HG02970 (cell line): ENCODE data around the gene RALA.

Experiments
- ATAC-seq: cut with Tn5 transposase; IDR thresholded peaks from one replicate; pipeline ENCODE4 v1.9.1; 2021; ENCODE audit warnings: mild to moderate bottlenecking, moderate library complexity, moderate number of reproducible peaks; ENCODE audit not compliant: unreplicated experiment, low FRiP score

Gene RALA

DNA sequence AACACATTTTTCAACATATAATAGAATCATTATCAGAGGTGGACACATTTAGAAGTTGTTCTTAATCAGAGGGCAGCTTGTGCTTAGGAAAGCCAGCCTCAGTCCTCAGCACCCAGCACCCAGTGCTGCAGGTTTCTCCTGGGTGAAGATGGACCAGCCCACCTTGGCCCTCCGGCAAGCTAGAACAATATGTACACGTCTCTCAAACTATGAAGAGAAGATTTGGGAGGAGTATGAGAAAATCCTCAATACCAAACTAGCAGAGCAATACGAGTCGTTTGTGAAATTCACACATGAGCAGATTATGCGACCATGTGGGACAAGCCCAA lies 13.5 kb upstream of the RALA start:
- ATAC-seq: no peak

DNA sequence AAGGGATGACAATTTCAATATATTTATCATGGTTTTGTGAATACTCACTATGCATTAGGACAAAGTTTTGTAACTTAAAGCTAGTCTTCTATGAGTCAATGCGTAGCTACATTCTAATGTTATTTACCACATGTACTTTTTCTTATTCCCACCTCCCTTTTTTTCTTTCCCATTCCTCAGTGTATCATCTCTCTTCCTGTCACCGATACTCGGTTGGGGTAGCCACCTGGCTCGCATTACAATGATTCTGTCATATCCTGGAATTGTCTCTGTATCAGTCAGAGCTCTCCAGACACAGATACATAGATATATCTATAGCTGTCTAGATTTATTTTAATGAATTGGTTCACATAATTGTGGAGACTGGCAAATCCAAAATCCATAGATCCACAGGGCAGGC lies 9.8 kb upstream of the RALA start:
- no peak for ATAC-seq

DNA sequence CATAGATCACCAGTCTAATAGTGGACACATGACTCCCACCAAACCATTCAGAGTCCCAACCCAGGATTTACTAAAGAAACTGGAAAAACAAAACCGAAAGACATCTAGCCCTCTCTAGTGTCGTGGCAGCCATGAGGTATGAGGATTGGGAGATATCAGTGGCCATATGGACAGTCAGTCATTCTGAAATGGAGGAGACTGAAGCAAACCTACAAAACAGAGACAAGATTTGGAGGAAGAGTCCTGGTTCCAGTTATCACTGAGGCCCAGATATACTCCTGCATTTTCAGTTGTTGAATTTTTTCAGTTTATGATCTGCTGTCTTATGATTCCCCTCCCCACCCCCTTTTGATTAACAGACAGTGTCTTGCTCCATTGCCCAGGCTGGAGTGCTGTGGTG lies 9.1 kb upstream of the RALA start:
- no peak for ATAC-seq

DNA sequence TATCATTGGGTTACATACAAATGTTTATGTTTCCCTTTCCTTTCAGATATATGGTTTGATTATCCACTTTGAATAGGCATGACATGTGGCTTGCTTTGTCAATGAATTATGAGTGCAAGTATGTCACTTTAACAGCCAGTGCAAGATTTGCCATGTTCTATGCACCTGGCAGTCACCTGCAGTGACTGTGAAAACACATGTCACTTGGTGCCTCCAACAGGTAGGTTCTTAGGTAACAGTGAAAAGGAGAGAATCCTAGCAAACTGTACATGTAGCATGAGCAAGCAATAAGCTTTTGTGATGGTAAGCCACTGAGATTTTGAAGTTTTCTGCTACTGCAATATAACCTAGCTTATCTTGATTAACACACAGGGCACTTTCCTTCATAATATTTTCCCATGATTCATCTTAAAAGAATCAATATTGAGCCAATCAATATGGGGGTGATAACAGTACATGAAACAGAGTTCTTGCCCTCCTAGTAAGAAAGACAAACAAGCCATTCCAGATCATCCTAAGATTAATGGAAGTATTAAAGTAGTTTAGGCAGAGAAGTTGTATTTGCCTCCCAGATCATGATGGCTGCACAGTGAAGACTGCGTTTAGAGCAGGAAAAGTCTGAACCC lies 7.9 kb upstream of the RALA start:
- no peak for ATAC-seq

DNA sequence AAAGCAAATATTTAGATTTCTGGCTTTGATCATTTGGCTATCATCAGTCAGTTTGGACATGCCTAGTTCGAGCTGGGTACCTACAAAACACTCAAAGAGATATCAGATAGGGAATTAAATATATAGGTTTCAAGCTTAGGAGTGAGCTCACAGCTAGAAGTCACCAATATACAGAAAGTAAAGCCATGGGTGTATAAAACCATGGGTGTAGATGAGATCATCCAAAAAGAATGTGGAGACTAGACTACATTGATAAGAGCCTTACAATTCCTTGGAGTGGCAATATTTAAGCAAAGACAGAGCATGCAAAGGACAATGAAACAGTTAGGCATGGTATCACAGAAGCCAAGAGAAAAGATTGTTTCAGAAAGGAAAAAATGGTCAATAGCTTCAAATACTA lies 7.2 kb upstream of the RALA start:
- ATAC-seq: no peak

DNA sequence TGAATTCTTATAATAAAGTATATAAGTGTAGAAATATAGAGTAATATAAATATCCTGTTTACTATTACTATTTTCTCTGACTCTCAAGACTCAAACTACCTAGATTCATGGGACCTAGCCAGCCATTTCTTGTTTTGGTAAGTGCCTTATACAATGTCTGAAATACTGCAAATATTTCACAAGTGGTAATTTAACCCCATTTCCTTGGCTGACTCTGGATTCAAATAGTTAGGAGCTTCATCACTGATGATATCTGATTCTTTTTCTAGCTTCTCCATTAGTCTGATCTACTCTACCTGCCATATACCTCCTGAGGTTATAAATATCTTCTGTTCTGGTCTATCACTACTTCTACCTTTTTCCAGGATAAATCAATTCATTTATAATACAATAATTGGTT lies 6.4 kb upstream of the RALA start:
- no peak for ATAC-seq

DNA sequence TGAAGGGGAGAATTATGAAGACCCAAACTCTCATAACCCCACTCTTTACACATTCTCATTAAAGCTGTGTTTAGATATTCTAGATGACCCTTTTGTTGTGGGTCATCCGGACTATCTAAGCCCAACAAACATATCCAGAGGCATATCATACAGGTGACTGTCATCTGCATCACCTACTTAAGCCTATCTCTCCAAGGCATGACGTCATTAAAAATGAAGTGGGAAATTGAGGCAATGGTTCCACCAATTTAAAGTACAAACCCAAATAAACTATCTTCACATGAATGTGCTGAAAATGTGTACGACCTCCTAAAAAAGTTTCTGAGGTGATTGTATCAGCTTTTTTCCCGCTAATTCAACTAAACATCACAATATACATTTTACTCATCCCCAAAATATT lies 4.5 kb upstream of the RALA start:
- no peak for ATAC-seq

DNA sequence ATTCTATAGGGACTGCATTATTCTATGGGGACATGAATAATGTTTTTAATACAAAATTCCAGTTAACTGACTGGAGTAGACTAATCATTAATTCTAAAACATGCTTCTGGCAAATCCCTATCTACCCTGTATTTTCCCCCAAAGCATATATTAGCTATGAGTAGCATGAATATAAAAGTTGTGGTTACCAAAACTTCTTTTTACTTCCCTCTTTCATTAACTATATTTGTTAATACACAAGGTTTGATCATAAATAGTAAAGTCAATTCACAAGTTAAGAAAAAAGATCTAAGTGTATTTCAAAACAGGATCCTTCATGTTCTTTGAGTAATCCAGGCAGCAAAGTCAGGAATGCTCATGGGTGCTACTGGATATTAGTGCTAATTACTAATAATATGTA lies 2.9 kb upstream of the RALA start:
- ATAC-seq: no peak

DNA sequence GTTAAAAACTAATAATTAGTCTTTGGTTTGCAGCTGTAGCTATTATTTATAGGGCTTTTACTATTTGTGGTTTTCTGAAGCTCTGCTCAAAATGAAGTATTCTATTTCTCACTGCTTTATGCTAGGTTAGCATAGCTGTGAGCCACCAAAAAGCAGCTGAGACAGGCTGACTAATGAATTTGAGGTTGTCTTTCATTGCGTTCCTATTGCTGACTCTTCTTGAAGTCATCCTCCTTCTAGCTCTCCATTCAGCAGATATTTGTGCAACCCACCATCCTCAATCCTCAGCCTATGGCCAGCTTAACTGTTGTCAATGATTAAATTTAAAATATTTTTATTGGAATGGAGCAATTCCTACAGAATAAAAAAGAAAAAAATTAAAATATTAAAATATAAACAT lies 2.1 kb upstream of the RALA start:
- no peak for ATAC-seq

DNA sequence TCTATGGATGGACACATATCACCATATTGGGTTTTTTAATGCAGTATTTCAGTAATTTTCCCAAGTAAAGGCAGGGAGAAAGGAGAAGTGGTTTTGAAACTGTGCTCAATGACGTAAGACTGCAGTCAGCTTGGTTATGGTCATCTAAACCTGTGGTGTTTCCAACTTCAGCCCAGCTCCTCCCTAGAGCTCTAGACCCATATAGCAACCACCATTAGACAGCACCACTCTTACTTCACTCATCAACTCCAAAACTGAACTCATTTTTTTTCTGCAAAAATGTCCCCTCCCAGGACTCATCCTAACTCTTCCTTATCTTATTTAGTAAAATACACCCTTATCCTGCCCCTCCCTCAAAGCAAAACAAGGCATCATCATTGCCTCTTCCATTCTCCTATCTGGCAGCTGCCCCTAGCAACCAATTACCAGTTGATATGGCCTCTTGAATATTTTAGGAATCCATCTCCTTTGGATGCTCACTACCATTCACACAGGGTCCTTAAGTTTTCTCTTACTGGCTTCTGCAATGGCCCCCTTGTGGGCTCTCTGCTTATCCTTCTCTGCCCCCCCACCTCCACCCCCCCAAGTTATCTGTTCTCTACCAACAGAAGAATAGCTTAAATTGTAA lies 1.5 kb upstream of the RALA start:
- no peak for ATAC-seq

DNA sequence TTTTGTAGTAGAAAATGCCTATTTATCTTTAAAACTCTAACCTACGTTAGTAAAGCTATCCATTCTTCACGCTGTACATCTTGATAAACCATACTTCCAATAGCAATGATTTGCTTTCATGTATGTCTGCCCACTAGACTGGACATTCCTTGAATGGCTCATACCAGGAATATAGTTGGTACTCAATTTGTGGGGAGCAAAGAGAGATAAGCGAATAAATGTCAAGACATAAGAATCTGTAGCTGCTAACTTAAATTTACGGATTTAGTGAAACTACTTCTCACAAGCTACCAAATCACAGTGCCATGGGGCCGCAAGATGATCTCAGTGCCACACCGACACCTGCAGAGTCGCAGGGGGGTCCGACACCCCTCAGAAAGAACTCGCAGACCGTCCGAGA lies 763 bp upstream of the RALA start:
- peak; percentile 3 for ATAC-seq

DNA sequence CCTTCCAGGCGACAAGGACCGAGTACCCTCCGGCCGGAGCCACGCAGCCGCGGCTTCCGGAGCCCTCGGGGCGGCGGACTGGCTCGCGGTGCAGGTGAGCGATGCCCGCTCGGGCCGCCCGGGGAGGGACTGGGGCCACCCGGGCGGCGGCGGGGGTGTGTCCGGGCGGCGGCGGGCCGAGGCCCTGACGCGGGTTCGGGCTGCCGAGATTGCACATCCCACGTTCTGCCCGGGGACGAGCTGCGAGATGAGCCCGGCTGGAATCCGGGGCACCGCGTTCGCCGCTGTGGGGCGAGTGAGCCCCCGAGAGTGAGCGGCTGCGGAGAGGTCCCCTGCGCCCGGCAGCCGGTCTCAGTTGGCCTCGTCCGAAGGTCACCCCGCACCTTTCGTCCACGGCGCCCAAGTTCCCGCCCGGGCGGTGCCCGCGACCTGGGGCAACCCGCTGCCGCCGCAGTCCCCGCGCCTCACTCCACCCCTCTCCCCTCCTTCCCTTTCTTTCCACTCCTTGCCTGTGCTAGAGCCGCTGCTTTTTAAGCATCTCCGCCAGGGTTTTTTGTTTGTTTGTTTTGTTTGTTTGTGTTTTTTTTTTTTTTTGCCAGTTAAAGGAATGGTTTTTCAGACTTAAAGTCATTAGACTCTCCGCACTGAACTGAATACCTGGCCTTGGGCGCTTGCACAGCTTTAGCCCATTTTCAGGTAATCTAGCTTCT lies 515 bp downstream of the RALA start:
- ATAC-seq: peak; percentile 42

DNA sequence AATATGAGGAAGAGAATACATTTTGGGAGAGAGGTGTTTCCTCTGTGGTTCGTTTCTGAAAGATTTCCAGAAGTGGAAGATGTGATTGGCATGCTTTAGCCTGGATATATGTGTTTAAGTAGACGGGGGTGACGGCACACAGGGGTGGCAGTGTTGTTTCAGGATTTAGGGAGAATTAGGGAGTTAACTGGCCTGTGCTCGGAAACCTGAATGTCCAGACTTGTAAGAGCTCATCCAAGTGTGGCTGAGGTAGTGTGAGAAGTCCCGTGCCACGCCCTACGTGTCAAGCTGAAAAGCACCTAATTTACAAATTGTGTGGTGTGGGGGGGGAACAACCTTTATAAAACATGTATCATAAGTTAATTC lies 1.1 kb downstream of the RALA start:
- ATAC-seq: no peak

DNA sequence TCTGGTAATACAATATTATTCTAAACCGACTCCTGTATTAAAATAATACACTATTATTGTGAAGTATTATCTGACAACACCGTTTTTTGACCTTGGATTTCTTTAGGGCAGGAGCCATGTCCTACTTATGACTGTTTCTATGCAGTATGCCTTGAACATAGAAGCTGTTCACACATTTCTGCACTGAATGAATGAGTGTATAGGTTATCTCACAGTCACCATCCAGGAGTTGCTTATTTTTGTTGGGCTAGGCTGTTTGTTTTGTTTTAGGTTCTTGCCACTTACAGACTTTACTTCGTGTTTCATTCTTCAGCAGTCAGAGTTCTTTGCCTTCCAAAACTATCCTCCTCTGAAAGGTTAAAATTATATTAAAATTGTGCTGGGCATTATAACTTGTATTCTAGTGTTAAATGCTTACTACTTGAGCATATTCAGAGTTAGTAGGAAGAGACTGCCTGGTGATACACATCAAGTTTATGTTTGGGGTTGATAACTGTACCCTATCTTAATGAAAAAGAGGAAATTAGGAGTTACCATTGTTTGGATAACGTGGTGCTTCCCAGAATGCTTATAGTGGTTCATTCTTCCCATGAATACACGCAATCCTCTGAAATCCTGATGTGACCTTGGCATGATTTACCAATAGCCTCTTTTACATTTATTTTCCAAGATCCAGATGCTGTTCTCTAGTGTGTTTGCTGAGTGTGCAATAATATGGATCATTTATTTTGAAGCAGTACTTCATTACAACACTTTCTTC lies 1.7 kb downstream of the RALA start:
- ATAC-seq: no peak

DNA sequence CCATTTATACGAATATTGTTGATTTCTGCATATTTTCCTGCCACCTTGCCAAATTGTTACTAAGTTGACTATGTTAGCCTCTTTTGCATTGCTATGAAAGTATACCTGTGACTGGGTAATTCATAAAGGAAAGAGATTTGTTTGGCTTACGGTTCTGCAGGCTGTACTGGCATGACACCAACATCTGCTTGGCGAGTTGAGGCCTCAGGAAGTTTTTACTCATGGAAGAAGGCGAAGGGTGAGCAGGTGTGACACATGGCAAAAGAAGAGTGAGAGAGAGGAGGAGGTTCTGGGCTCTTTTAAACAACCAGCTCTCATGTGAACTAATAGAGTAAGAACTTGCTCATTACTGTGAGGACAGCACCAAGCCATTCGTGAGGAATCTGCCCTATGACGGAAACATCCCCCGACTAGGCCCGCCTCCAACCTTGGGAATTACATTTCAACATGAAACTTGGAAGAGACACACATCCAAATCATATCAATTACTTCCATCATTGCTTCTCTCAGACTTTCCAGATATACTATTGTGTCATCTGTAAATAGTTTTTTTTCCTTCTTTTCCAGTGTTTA lies 8.4 kb downstream of the RALA start:
- no peak for ATAC-seq

DNA sequence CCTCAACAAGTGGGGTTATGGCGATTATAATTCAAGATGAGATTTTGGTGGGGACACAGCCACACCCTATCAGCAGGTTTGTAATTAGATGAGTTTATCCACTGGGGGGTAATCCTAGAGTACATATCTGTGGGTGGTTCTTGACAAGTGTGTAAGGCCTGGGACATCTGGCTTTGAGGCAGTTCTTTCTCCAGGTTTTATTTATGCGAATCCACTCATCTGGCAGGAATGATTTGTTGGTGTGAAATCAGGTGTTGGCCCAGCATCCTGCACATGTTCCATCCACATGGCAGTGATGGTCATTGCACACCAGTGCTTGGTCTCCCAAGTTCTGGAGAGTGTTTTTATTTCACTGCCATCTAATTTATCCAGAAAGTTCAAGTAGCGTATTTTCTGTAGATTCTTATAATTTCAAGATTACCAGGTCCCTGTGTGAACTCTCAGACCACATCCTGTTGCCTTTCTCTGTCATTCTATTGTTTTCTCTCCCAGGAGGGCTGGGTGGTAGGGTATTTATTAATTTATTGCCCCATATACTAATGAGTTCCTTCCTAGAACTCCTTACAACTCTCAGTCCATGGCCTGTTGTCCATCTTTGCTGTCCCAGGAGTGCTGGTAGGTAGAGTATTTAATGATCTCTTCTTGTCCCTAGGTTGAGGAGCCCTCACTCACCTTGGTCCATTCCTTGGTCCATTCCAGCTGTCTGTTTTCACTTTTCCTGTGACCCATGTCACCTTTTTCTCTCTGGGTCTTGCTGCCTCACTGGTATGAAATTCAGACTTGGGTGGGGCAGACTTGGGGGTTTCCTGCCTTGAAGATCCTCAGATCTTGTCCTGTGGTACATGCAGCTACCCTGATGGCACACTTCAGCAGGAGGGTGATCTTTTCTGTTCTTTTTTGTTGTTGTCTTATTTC lies 10.4 kb downstream of the RALA start:
- no peak for ATAC-seq

DNA sequence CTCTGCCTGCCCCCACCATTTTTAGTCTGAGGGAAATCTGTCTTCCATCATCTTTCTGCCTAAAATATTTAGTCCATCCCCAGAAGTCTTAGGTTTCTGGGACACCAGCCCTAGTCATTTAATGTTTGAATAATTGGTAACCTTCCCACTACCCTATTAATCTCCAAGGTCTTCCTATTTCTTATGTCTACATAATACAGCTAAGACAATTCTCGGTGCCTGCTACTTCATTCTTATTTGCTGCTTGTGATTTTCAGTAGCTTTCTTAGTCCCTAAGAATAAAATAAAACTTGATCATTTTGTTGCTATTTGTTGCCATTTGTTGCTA lies 11.1 kb downstream of the RALA start:
- ATAC-seq: no peak

DNA sequence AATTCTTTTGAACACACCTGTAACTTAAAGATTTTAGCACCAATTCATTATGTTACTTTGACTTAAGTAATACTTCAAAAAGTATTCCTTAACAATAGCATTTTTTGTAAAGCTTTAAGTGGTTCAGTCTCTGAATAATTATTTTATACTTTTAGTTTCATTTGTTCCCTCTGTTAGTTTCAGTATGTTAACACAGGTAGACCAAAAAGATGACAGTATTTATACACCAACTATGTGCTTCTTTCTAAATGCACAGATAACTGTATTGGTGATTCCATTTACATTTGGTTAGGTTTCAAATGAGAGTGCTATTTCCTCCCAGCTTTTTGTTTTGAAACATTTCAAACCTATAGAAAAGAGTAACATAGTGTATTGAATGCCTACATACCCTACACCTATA lies 14.0 kb downstream of the RALA start:
- no peak for ATAC-seq

DNA sequence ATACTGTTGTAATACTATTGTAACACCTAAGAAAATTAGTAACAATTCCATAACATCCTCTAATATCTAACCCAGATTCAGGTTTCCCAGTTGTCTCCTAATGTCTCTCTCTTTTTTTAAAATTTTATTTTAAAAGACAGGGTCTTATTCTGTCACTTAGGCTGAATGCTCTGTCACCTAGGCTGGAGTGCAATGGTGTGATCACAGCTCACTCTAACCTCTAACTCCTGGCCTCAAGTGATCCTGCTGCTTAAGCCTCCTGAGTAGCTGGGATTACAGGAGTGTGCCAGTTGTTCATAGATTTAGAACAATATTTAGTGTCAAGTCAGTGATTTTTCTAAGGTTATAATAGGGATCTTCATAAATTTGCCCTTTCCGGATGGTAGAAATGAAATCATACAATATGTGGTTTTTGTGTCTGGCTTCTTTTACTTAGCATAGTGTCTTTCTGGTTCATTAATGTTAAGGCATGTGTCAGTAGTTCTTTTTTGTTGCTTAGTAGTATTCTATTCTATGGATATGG lies 14.7 kb downstream of the RALA start:
- ATAC-seq: no peak

DNA sequence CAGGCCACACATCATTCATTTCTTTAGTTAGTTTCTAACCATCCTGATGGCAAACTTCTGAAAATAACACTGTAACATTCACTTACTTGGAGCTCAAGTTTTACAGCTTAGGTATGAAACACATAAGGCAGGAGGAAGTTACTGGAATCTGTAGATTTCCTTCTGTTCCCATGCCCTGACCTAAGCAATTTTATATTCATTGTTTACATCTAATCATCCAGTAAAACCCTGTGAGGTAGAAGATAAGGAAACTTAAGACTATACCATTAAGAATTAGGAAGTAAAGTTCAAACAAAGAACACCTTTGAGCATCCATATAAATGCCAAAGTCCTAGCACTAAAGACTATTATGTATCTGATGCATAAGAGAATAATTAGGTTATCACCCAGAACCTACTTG lies 19.5 kb downstream of the RALA start:
- ATAC-seq: no peak
